Keratinocyte (primary cell): Measurements from ENCODE around the gene SIAE. TPM values are rescaled to one million over a fixed set of nuclear protein-coding genes. Genes with fewer than 3 reads are reported as not detected.

Source experiments
- DNase-seq: peaks from one replicate; pipeline ENCODE4 v3.0.0-alpha.2; 2011; ENCODE audit warnings: low read depth, missing footprints, low spot score
- FAIRE-seq: peaks from 2 replicates; lab custom pipeline; 2011; peaks lifted over from hg19 to GRCh38; lab: Jason Lieb, UNC
- H2AFZ ChIP-seq: 2 replicates; pipeline ENCODE4 v1.6.0; 2012; ENCODE audit warnings: low read length, control low read depth, inconsistent platforms; ENCODE audit not compliant: control insufficient read depth
- H3K27ac ChIP-seq: 2 replicates; pipeline ENCODE4 v1.5.1; 2011; ENCODE audit warnings: low read length; ENCODE audit not compliant: control insufficient read depth, insufficient read depth
- H3K27me3 ChIP-seq: 3 replicates; pipeline ENCODE4 v1.6.0; 2011; ENCODE audit warnings: low read length; ENCODE audit not compliant: control insufficient read depth, insufficient read depth; ENCODE audit errors: extremely low read depth
- H3K36me3 ChIP-seq, 2 experiments: 2 replicates in 1 of 2; 3 replicates in 1 of 2; pipeline ENCODE4 v1.5.1; 2011; ENCODE audit warnings: low read length in 2 of 2, mild to moderate bottlenecking in 1 of 2; ENCODE audit not compliant: control insufficient read depth in 2 of 2, insufficient read depth in 2 of 2; ENCODE audit errors: extremely low read depth in 1 of 2
- H3K4me1 ChIP-seq: 3 replicates; pipeline ENCODE4 v1.5.1; 2011; ENCODE audit warnings: low read length; ENCODE audit not compliant: control insufficient read depth, insufficient read depth; ENCODE audit errors: extremely low read depth
- H3K4me2 ChIP-seq: 3 replicates; pipeline ENCODE4 v1.6.0; 2011; ENCODE audit warnings: low read depth, low read length; ENCODE audit not compliant: control insufficient read depth, insufficient read depth; ENCODE audit errors: extremely low read depth
- H3K4me3 ChIP-seq, 3 experiments: fragments of 200-600 bp in 1 of 3; sonication (generic) in 1 of 3; 2 replicates in 2 of 3; 3 replicates in 1 of 3; pipeline ENCODE4 v1.5.1; 2011 to 2016; ENCODE audit warnings: low read length in 3 of 3, mild to moderate bottlenecking in 3 of 3, control low read depth in 2 of 3, inconsistent platforms in 1 of 3, low read depth in 1 of 3, mixed read lengths in 1 of 3, mixed run types in 1 of 3, moderate library complexity in 1 of 3; ENCODE audit not compliant: control insufficient read depth in 2 of 3, insufficient read depth in 2 of 3; ENCODE audit errors: extremely low read depth in 1 of 3
- H3K79me2 ChIP-seq: 2 replicates; pipeline ENCODE4 v1.6.0; 2012; ENCODE audit warnings: low read length; ENCODE audit not compliant: control insufficient read depth, insufficient read depth
- H3K9ac ChIP-seq: 3 replicates; pipeline ENCODE4 v1.6.0; 2011; ENCODE audit warnings: low read length; ENCODE audit not compliant: control insufficient read depth, insufficient read depth; ENCODE audit errors: extremely low read depth
- H3K9me1 ChIP-seq: 3 replicates; pipeline ENCODE4 v1.6.0; 2011; ENCODE audit warnings: low read length; ENCODE audit not compliant: control insufficient read depth, insufficient read depth; ENCODE audit errors: extremely low read depth
- H3K9me3 ChIP-seq: 2 replicates; pipeline ENCODE4 v1.5.1; 2012; ENCODE audit warnings: low read depth, low read length; ENCODE audit not compliant: control insufficient read depth
- H4K20me1 ChIP-seq: 3 replicates; pipeline ENCODE4 v1.6.0; 2011; ENCODE audit warnings: low read length; ENCODE audit not compliant: control insufficient read depth, insufficient read depth; ENCODE audit errors: extremely low read depth
- EZH2 ChIP-seq: IDR thresholded peaks from one replicate; pipeline ENCODE4 v1.6.1; 2012; ENCODE audit warnings: inconsistent platforms, mild to moderate bottlenecking, low read length, moderate library complexity
- dilution Hi-C: fragments of 300-500 bp; cut with MboI; formaldehyde crosslinking; loops from one replicate; pipeline ENCODE4 v1.7.0; 2020; ENCODE audit warnings: low sequenced_read_pairs; ENCODE audit not compliant: extremely low pct_ligation_motif_present
- polyA plus RNA-seq, 5 experiments: library from polyadenylated mRNA; depleted of rRNA in 3 of 5; stranded (reverse) in 3 of 5; stranded (forward) in 1 of 5; unstranded in 1 of 5; fragments of >200 nt; gene quantifications; 1 replicate in 1 of 5; 2 replicates in 3 of 5; 3 replicates in 1 of 5; pipeline versions ENCODE4 v1.2.1 to v1.2.3, GENCODE V29; 2011 to 2012; ENCODE audit warnings: missing spikeins in 2 of 5, low read depth in 1 of 5, low replicate concordance in 1 of 5
- TF ChIP-seq, protein P1 (sequence below), 3 experiments: IDR thresholded peaks in 1 of 3; conservative IDR thresholded peaks in 1 of 3; optimal IDR thresholded peaks in 1 of 3; 2 replicates in 2 of 3; 3 replicates in 1 of 3; pipeline versions ENCODE3 to v1.5.1; 2011; ENCODE audit warnings: low read length in 3 of 3, mild to moderate bottlenecking in 3 of 3, moderate library complexity in 2 of 3, control low read depth in 1 of 3, inconsistent platforms in 1 of 3; ENCODE audit not compliant: insufficient read depth in 2 of 3; ENCODE audit errors: extremely low read depth in 1 of 3

The SIAE gene
- polyA plus RNA-seq, 1 donor (not counting 4 experiments of a cell fraction or from before 2014, with no cell fraction given): 26.6 TPM

DNA sequence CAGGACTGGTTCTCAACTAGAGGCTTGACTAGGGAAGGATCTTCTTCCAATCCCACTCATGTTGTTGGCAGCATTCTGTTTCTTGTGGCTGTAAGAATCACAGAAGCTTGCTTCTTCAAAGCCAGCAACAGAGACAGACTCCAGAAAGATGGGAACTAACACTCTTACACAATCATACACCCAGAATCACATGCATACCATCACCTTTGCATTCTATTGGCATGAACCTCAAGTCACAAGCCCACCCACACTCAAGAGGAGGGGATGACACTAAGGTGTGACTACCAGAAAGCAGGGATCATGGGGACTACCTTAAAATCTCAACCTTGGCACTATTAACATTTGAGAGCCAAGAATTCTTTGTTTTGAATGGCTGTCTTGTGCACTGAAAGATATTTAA, 75.9 kb downstream of the SIAE start:
- TF ChIP-seq, protein P1, sequence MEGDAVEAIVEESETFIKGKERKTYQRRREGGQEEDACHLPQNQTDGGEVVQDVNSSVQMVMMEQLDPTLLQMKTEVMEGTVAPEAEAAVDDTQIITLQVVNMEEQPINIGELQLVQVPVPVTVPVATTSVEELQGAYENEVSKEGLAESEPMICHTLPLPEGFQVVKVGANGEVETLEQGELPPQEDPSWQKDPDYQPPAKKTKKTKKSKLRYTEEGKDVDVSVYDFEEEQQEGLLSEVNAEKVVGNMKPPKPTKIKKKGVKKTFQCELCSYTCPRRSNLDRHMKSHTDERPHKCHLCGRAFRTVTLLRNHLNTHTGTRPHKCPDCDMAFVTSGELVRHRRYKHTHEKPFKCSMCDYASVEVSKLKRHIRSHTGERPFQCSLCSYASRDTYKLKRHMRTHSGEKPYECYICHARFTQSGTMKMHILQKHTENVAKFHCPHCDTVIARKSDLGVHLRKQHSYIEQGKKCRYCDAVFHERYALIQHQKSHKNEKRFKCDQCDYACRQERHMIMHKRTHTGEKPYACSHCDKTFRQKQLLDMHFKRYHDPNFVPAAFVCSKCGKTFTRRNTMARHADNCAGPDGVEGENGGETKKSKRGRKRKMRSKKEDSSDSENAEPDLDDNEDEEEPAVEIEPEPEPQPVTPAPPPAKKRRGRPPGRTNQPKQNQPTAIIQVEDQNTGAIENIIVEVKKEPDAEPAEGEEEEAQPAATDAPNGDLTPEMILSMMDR (optimal IDR thresholded peaks at IDR 0.05 in 1 of 3, IDR thresholded peaks at IDR 0.05 in 1 of 3, conservative IDR thresholded peaks at IDR 0.05 in 1 of 3; ENCODE audit: extremely low read depth in 1 of 3, insufficient read depth in 2 of 3, low read length in 3 of 3): no peak
- TF ChIP-seq EZH2: no peak
- Histone ChIP-seq H3K9me3 (no peaks in the 10 kb centered on the region), H2AFZ (no peak overlapping the region), H3K4me2 (no peak overlapping the region), H3K4me1 (no peaks in the 10 kb centered on the region), H3K36me3 (no peaks in the 10 kb centered on the region), H4K20me1 (no peaks in the 10 kb centered on the region), H3K9ac (no peak overlapping the region), H3K9me1 (no peaks in the 10 kb centered on the region), H3K27me3 (peaks cover 4% of the 10 kb centered on the region), H3K27ac (no peak overlapping the region), H3K79me2 (no peaks in the 10 kb centered on the region), H3K4me3 (no peak overlapping the region)
- FAIRE-seq (no peak), DNase-seq (no peak)
- dilution Hi-C loops: no loop called here

DNA sequence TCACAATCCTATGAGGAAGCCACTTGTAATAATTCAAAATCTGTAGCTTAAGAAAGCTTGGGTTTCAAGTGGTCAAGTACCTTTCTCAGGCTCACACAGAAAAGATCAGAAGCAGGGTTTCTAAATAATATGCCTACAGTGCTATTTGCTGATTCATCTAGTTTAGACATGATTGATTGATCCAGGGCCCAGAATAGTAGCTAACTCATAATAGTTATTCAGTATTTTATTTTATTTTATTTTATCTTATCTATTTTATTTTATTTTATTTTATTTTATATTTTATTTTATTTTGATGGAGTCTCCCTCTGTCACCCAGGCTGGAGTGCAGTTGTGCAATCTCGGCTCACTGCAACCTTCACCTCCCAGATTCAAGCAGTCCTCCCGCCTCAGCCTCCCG, 78.2 kb downstream of the SIAE start:
- H3K79me2 ChIP-seq: no peaks in the 10 kb centered on the region
- H3K36me3 ChIP-seq: no peaks in the 10 kb centered on the region
- H2AFZ ChIP-seq: no peak overlapping the region
- no peaks in the 10 kb centered on the region for H3K4me1 ChIP-seq
- H3K9ac ChIP-seq: no peak overlapping the region
- no peak overlapping the region for H3K27ac ChIP-seq
- H3K4me2 ChIP-seq: no peak overlapping the region
- DNase-seq (no peak), FAIRE-seq (no peak)
- H3K9me3 ChIP-seq: no peaks in the 10 kb centered on the region
- H3K9me1 ChIP-seq: no peaks in the 10 kb centered on the region
- dilution Hi-C loops: no loop called here
- no peaks in the 10 kb centered on the region for H4K20me1 ChIP-seq
- no peaks in the 10 kb centered on the region for H3K27me3 ChIP-seq
- TF ChIP-seq, protein P1 (optimal IDR thresholded peaks at IDR 0.05 in 1 of 3, IDR thresholded peaks at IDR 0.05 in 1 of 3, conservative IDR thresholded peaks at IDR 0.05 in 1 of 3; ENCODE audit: extremely low read depth in 1 of 3, insufficient read depth in 2 of 3, low read length in 3 of 3): no peak
- TF ChIP-seq EZH2: no peak
- no peak overlapping the region for H3K4me3 ChIP-seq
